ENCODE measurements around the gene SEMA3A. TPM values are rescaled to one million over a fixed set of nuclear protein-coding genes. Genes with fewer than 3 reads are reported as not detected.

Gene SEMA3A
- total RNA-seq, 2 experiments from 2014 or later, result 0.50 to 0.60 TPM

- no peak overlapping the region for H3K4me3 Mint-ChIP-seq
- no peaks in the 10 kb centered on the region for H3K27me3 Mint-ChIP-seq
- H3K4me1 Mint-ChIP-seq (ENCODE audit: low read depth), result no peaks in the 10 kb centered on the region
- no peak overlapping the region for H3K4me3 ChIP-seq (ENCODE audit: low read length)
- no peaks in the 10 kb centered on the region for H3K9me3 ChIP-seq (ENCODE audit: control insufficient read depth in 1 of 2, insufficient read depth in 1 of 2, low read length in 2 of 2)
- no peak for ATAC-seq (ENCODE audit: poor library complexity)
- POLR2A ChIA-PET, result no interaction called here
- no peaks in the 10 kb centered on the region for H3K27me3 ChIP-seq (ENCODE audit: control insufficient read depth in 1 of 2, insufficient read depth in 2 of 2, low read length in 2 of 2)
- no peak overlapping the region for H3K27ac Mint-ChIP-seq
- H3K4me1 ChIP-seq (ENCODE audit: insufficient read depth, low read length), result no peaks in the 10 kb centered on the region
- TF ChIP-seq CTCF (IDR thresholded peaks at IDR 0.05), result no peak
- intact Hi-C loops (cut with DNase I, micrococcal nuclease), result no loop called here
- CTCF ChIA-PET, result no interaction called here
- no peaks in the 10 kb centered on the region for H3K36me3 ChIP-seq (ENCODE audit: insufficient read depth, low read length)
- H3K36me3 Mint-ChIP-seq (ENCODE audit: low read depth), result no peaks in the 10 kb centered on the region
- DNase-seq, result no peak
- H3K27ac ChIP-seq (ENCODE audit: low read depth in 1 of 2, low read length in 2 of 2), result no peak overlapping the region
- peaks cover 3% of the 10 kb centered on the region for H3K9me3 Mint-ChIP-seq
These were observed 50.1 kb downstream of the SEMA3A start for GRCh38 chr7:84144480-84144879.

- ATAC-seq (ENCODE audit: poor library complexity), result no peak
- no peaks in the 10 kb centered on the region for H3K4me1 ChIP-seq (ENCODE audit: insufficient read depth, low read length)
- intact Hi-C loops (cut with DNase I, micrococcal nuclease), result no loop called here
- H3K4me1 Mint-ChIP-seq (ENCODE audit: low read depth), result no peaks in the 10 kb centered on the region
- H3K36me3 ChIP-seq (ENCODE audit: insufficient read depth, low read length), result no peaks in the 10 kb centered on the region
- no peak overlapping the region for H3K4me3 ChIP-seq (ENCODE audit: low read length)
- no peaks in the 10 kb centered on the region for H3K27me3 Mint-ChIP-seq
- CTCF ChIA-PET, result no interaction called here
- no peak for DNase-seq
- no peak for TF ChIP-seq CTCF (IDR thresholded peaks at IDR 0.05)
- POLR2A ChIA-PET, result no interaction called here
- no peaks in the 10 kb centered on the region for H3K9me3 ChIP-seq (ENCODE audit: control insufficient read depth in 1 of 2, insufficient read depth in 1 of 2, low read length in 2 of 2)
- H3K27ac Mint-ChIP-seq, result no peak overlapping the region
- H3K27ac ChIP-seq (ENCODE audit: low read depth in 1 of 2, low read length in 2 of 2), result no peak overlapping the region
- no peak overlapping the region for H3K4me3 Mint-ChIP-seq
- no peaks in the 10 kb centered on the region for H3K36me3 Mint-ChIP-seq (ENCODE audit: low read depth)
- no peaks in the 10 kb centered on the region for H3K27me3 ChIP-seq (ENCODE audit: control insufficient read depth in 1 of 2, insufficient read depth in 2 of 2, low read length in 2 of 2)
- H3K9me3 Mint-ChIP-seq, result peaks cover 3% of the 10 kb centered on the region
These were observed 51.9 kb downstream of the SEMA3A start for GRCh38 chr7:84142726-84143125.

GRCh38 chr7:84139986-84140729 is 54.4 kb downstream of the SEMA3A start:
- ChIA-PET POLR2A (no interaction called here), CTCF (no interaction called here)
- no peak for ATAC-seq (ENCODE audit: poor library complexity)
- no peak overlapping the region for H3K27ac Mint-ChIP-seq
- Histone ChIP-seq H3K27me3 (ENCODE audit: control insufficient read depth in 1 of 2, insufficient read depth in 2 of 2, low read length in 2 of 2) (no peaks in the 10 kb centered on the region), H3K9me3 (ENCODE audit: control insufficient read depth in 1 of 2, insufficient read depth in 1 of 2, low read length in 2 of 2) (peaks cover 0 to 3% of the 10 kb centered on the region in 2 experiments), H3K27ac (ENCODE audit: low read depth in 1 of 2, low read length in 2 of 2) (no peak overlapping the region), H3K36me3 (ENCODE audit: insufficient read depth, low read length) (no peaks in the 10 kb centered on the region), H3K4me1 (ENCODE audit: insufficient read depth, low read length) (no peaks in the 10 kb centered on the region), H3K4me3 (ENCODE audit: low read length) (no peak overlapping the region)
- intact Hi-C loops (cut with DNase I, micrococcal nuclease), result no loop called here
- no peak for DNase-seq
- H3K9me3 Mint-ChIP-seq, result peaks cover 3% of the 10 kb centered on the region
- TF ChIP-seq CTCF (IDR thresholded peaks at IDR 0.05), result no peak
- H3K36me3 Mint-ChIP-seq (ENCODE audit: low read depth), result no peaks in the 10 kb centered on the region
- H3K27me3 Mint-ChIP-seq, result no peaks in the 10 kb centered on the region
- H3K4me3 Mint-ChIP-seq, result no peak overlapping the region
- no peaks in the 10 kb centered on the region for H3K4me1 Mint-ChIP-seq (ENCODE audit: low read depth)

All from CD4-positive, alpha-beta T cell (primary cell).